Thyroid gland (tissue), 4 donors: ENCODE measurements around the gene TFCP2L1.

Experiments used
- POLR2A ChIP-seq, 2 donors: fragments of 450-650 bp; IDR thresholded peaks; one replicate each; pipeline ENCODE4 v1.6.1; 2017; ENCODE audit warnings: antibody characterized with exemption in 2 of 2, mild to moderate bottlenecking in 2 of 2, moderate library complexity in 1 of 2
- TF ChIP-seq, protein P1 (sequence below), 6 experiments: fragments of 200-600 bp in 3 of 6; fragments of 450-650 bp in 3 of 6; sonication (generic) in 3 of 6; IDR thresholded peaks; one replicate each; pipeline ENCODE4 v1.5.1; 2016 to 2019; ENCODE audit warnings: antibody characterized with exemption in 6 of 6, mild to moderate bottlenecking in 2 of 6, inconsistent platforms in 1 of 6, moderate library complexity in 1 of 6

DNA sequence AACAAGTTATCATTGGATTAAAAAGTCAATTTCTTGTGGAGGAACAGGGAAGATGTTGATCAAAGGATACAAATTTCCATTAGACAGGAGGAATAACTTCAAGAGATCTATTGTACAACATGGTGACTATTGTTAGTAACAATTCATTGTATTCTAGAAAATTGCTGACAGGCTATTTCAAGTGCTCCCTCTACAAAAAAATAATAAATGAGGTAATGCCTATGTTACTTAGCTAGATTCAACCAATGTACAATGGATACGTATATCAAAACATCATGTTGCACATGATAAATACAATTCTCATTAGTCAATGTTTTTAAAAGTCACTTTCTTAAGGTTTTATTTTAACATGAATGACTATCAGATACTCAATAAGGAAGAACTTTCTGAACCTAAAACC, 33.5 kb downstream of the TFCP2L1 start:
- TF ChIP-seq, protein P1, sequence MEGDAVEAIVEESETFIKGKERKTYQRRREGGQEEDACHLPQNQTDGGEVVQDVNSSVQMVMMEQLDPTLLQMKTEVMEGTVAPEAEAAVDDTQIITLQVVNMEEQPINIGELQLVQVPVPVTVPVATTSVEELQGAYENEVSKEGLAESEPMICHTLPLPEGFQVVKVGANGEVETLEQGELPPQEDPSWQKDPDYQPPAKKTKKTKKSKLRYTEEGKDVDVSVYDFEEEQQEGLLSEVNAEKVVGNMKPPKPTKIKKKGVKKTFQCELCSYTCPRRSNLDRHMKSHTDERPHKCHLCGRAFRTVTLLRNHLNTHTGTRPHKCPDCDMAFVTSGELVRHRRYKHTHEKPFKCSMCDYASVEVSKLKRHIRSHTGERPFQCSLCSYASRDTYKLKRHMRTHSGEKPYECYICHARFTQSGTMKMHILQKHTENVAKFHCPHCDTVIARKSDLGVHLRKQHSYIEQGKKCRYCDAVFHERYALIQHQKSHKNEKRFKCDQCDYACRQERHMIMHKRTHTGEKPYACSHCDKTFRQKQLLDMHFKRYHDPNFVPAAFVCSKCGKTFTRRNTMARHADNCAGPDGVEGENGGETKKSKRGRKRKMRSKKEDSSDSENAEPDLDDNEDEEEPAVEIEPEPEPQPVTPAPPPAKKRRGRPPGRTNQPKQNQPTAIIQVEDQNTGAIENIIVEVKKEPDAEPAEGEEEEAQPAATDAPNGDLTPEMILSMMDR (IDR thresholded peaks at IDR 0.05): no peak
- TF ChIP-seq POLR2A (IDR thresholded peaks at IDR 0.05): no peak
